Left hindlimb (tissue), 1 donor: Measurements from ENCODE around the gene COQ8A.

Experiments
- DNase-seq: peaks from one replicate; pipeline ENCODE4 v3.0.0-alpha.2; 2018

Gene COQ8A

DNA sequence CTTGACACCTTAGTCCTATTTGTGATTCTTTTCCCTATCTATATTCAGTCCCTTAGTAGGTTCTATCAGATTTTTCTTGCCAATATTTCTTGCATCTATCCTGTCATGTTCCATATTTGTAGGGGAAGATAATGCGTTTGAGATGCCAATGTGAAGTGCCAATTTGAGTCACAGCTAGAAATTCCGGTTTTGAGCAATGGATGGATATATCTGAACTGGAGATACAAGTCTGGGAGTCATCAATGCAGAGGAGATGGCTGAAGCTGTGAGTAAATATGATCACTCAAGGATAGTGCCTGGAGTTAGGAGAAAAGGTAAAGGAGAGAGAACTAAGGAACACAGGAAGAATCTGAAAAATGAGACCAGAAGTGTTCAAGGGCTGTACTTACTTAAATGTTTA lies 93.8 kb downstream of the COQ8A start:
- no peak for DNase-seq

DNA sequence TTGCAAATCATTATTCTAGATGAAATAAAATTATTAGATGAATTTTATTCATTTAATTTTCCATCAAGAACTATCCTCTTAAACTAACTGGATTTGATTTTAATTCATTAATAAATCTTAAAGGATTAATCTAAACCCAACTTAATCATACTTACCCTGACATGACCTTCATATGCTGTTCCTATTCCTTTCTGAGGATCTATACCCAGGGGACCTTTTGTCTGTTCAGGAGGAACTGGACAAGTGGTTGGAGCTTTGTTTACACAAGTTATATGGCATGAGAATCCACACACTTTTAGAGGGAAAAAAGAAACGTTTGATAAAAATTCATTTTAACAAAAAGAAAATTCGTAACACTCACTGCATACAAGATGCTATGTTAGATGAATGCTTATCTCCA lies 95.2 kb downstream of the COQ8A start:
- no peak for DNase-seq

DNA sequence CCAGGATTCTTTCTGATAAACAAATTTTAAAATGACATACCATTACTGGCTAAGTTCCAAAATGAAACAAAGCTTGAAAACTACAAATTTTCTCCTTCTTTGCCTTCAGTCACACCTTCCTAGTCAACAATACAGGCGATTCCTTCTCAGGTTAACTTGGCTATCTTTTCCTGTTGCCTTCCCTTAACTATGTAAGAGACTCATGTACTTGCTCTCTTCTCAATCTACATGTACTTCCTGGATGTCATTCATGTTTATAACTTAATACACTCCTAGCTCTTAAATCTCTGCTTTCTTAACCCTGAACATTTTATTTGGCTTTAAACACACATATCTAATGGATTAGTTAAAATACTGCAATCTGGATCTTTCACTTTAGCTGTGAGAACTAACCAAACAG lies 97.0 kb downstream of the COQ8A start:
- DNase-seq = no peak
